ENCODE data around the gene APEH.

DNA sequence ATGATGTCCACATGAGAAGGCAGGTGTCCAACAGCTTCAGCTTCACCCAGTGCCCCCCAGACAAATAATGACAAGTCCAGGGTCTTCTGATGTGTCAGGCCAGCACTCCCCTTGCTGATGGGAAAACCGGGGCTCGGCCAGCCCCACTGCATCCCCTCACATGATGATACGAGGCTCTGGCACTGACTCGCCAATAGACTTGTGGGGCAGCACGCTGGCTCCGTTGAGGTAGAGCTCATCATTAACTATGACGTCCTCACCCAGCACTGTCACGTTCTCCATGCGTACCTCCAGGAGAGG, 47.4 kb downstream of the APEH start:
- TF ChIP-seq, protein P1, sequence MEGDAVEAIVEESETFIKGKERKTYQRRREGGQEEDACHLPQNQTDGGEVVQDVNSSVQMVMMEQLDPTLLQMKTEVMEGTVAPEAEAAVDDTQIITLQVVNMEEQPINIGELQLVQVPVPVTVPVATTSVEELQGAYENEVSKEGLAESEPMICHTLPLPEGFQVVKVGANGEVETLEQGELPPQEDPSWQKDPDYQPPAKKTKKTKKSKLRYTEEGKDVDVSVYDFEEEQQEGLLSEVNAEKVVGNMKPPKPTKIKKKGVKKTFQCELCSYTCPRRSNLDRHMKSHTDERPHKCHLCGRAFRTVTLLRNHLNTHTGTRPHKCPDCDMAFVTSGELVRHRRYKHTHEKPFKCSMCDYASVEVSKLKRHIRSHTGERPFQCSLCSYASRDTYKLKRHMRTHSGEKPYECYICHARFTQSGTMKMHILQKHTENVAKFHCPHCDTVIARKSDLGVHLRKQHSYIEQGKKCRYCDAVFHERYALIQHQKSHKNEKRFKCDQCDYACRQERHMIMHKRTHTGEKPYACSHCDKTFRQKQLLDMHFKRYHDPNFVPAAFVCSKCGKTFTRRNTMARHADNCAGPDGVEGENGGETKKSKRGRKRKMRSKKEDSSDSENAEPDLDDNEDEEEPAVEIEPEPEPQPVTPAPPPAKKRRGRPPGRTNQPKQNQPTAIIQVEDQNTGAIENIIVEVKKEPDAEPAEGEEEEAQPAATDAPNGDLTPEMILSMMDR (conservative IDR thresholded peaks at IDR 0.05; ENCODE audit: low read length): no peak
- TF ChIP-seq EZH2phosphoT487 (IDR thresholded peaks at IDR 0.05; ENCODE audit: borderline replicate concordance): no peak
